ENCODE results near the gene GABARAP. TPM values are rescaled to one million over a fixed set of nuclear protein-coding genes. Genes with fewer than 3 reads are reported as not detected.

GABARAP gene
- total and polyA plus RNA-seq, 10 of the 15 experiments (the other 5 are each of a cell fraction or from before 2014, with no cell fraction given), result 134 to 613 (median 285) TPM

GRCh38 chr17:7214300-7215135, 27.7 kb downstream of the GABARAP start:
- Histone ChIP-seq H3K79me2 (ENCODE audit: control insufficient read depth, insufficient read depth, low read length) (no peaks in the 10 kb centered on the region), H2AFZ (ENCODE audit: control insufficient read depth, low read depth, low read length) (peak overlapping the region; percentile 41), H3K4me3 (peak overlapping the region; percentile 72), H3K4me1 (ENCODE audit: control insufficient read depth, insufficient read depth, low read length) (peaks cover 18% of the 10 kb centered on the region), H3K4me2 (ENCODE audit: control insufficient read depth, insufficient read depth) (peak overlapping the region; percentile 89), H3K9me3 (replicated peaks; ENCODE audit: control insufficient read depth, insufficient read depth, low read length) (no peaks in the 10 kb centered on the region), H3K9ac (ENCODE audit: control insufficient read depth, insufficient read depth, low read length) (no peak overlapping the region), H3K36me3 (ENCODE audit: control insufficient read depth in 2 of 2, insufficient read depth in 2 of 2, low read length in 1 of 2) (no peaks in the 10 kb centered on the region), H4K20me1 (ENCODE audit: control insufficient read depth, insufficient read depth) (no peaks in the 10 kb centered on the region), H3K27me3 (replicated peaks in 1 of 2; ENCODE audit: control insufficient read depth in 2 of 2, insufficient read depth in 2 of 2, low read length in 1 of 2) (no peaks in the 10 kb centered on the region), H3K27ac (ENCODE audit: control insufficient read depth, insufficient read depth) (no peak overlapping the region; the same call in 1 of the 2 replicates)
- BruUV-seq (replicated peaks), result no TSS peak
- POLR2A ChIA-PET, result interaction anchor here (0.6 to 3.3 kb wide), 6 partner anchors 20 to 474 kb away, joined by 3 to 12 read pairs (median 4); partner anchors contain the start of genes DVL2, PHF23 and WRAP53
- peak; percentile 97 for FAIRE-seq
- in situ Hi-C loops (cut with MboI), result no loop called here
- CTCF ChIA-PET, result interaction anchor here (0.8 to 1.9 kb wide), 8 partner anchors 26 to 210 kb away, joined by 3 to 7 read pairs (median 4); partner anchors contain the start of genes ACAP1 and SLC2A4
- RAD21 ChIA-PET (ENCODE audit: unreplicated experiment), result interaction anchor here (0.6 to 0.9 kb wide), 5 partner anchors 28 to 297 kb away, joined by 3 to 4 read pairs (median 3); partner anchors contain the start of gene GABARAP
- intact Hi-C loops (cut with micrococcal nuclease; ENCODE audit: unreplicated experiment), result loop anchor here (1.0 to 5.0 kb wide), 4 partner anchors 9 to 83 kb away; partner anchors contain the start of genes ELP5 and PHF23
- peak; percentile 91 for ATAC-seq
- peak; percentile 89 for DNase-seq (ENCODE audit: low read depth, low spot score)
- SMC1A ChIA-PET (ENCODE audit: uncharacterized antibody, unreplicated experiment), result interaction anchor here (0.5 to 1.6 kb wide), 2 partner anchors 37 to 58 kb away, joined by 4 read pairs; partner anchors contain the start of gene CTDNEP1
- WGBS (ENCODE audit: insufficient coverage, insufficient replicate concordance, low lambda C conversion rate, missing lambda C conversion rate), result under 1% methylated on average over 38 of the region's 45 CpGs
- TF ChIP-seq IRF3 (IDR thresholded peaks at IDR 0.05), result no peak; the same call in 1 of the 2 replicates
- no peak for TF ChIP-seq ZNF274 (IDR thresholded peaks at IDR 0.05; ENCODE audit: insufficient read depth, insufficient read length)
- 0 out of 2 replicates have a peak, but pooled peaks have one; percentile 36 for TF ChIP-seq DPF2 (IDR thresholded peaks at IDR 0.05)
- TF ChIP-seq ZBTB40 (IDR thresholded peaks at IDR 0.05; ENCODE audit: borderline replicate concordance), result no peak
- TF ChIP-seq RELB (IDR thresholded peaks at IDR 0.05; ENCODE audit: low read depth), result no peak
- no peak for TF ChIP-seq WRNIP1 (IDR thresholded peaks at IDR 0.05; ENCODE audit: borderline replicate concordance, low read depth, low read length)
- TF ChIP-seq SMAD1 (IDR thresholded peaks at IDR 0.05; ENCODE audit: low read depth, partially characterized antibody), result no peak
- TF ChIP-seq LARP7 (IDR thresholded peaks at IDR 0.05), result peak; percentile 42; the same call in 1 of the 2 replicates
- peak; percentile 91 for TF ChIP-seq PKNOX1 (IDR thresholded peaks at IDR 0.05)
- peak; percentile 87 for TF ChIP-seq IKZF1 (conservative IDR thresholded peaks at IDR 0.05)
- 0 out of 2 replicates have a peak, but pooled peaks have one; percentile 21 for TF ChIP-seq NR2C1 (IDR thresholded peaks at IDR 0.05)
- no peak for TF ChIP-seq BCL3 (IDR thresholded peaks at IDR 0.05; ENCODE audit: borderline replicate concordance, insufficient read depth, low read depth, low read length, poor library complexity, severe bottlenecking)

Data from GM12878 (cell line).